OCI-LY3 (cell line): ENCODE data around the gene RHD.

ENCODE experiments used
- EZH2phosphoT487 ChIP-seq: fragments of 200-600 bp; shearing (Covaris generic); IDR thresholded peaks from 2 replicates; pipeline ENCODE4 v1.6.1; 2018; ENCODE audit warnings: antibody characterized with exemption, mixed run types, low read depth
- TF ChIP-seq, protein P1 (sequence below): fragments of 200-600, 300-600 bp; sonication (generic); IDR thresholded peaks from 2 replicates; pipeline ENCODE4 v1.5.1; 2014; ENCODE audit warnings: antibody characterized with exemption, low read length, low read depth

DNA sequence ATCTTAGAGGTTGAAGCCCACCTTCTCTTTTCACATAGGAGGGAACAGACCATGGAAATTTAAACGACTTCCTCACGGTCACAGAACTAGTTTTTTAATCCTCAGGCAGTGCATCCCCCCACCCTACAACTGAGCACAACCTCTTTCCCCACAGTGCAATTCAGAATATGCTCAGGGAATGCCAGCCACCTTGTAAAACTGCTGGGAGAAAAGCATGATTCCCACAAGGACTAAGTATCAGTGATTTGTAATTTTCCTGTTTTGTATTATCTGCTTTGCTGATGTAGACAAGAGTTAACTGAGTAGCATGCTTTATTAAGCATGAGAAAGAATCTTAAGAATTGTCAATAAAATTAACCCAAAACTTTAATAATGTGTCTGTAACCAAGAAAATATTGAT is 89.6 kb downstream of the RHD start:
- TF ChIP-seq, protein P1, sequence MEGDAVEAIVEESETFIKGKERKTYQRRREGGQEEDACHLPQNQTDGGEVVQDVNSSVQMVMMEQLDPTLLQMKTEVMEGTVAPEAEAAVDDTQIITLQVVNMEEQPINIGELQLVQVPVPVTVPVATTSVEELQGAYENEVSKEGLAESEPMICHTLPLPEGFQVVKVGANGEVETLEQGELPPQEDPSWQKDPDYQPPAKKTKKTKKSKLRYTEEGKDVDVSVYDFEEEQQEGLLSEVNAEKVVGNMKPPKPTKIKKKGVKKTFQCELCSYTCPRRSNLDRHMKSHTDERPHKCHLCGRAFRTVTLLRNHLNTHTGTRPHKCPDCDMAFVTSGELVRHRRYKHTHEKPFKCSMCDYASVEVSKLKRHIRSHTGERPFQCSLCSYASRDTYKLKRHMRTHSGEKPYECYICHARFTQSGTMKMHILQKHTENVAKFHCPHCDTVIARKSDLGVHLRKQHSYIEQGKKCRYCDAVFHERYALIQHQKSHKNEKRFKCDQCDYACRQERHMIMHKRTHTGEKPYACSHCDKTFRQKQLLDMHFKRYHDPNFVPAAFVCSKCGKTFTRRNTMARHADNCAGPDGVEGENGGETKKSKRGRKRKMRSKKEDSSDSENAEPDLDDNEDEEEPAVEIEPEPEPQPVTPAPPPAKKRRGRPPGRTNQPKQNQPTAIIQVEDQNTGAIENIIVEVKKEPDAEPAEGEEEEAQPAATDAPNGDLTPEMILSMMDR, result no peak
- no peak for TF ChIP-seq EZH2phosphoT487
